Keratinocyte (primary cell): Measurements from ENCODE around the gene SETD1B. TPM values are rescaled to one million over a fixed set of nuclear protein-coding genes. Genes with fewer than 3 reads are reported as not detected.
A peak's percentile ranks its signal among the peaks of the same experiment; 100 is the strongest.

Experiments used
- DNase-seq: peaks from one replicate; pipeline ENCODE4 v3.0.0-alpha.2; 2011; ENCODE audit warnings: low read depth, missing footprints, low spot score
- FAIRE-seq: peaks from 2 replicates; lab custom pipeline; 2011; peaks lifted over from hg19 to GRCh38; lab: Jason Lieb, UNC
- H2AFZ ChIP-seq: 2 replicates; pipeline ENCODE4 v1.6.0; 2012; ENCODE audit warnings: low read length, control low read depth, inconsistent platforms; ENCODE audit not compliant: control insufficient read depth
- H3K27ac ChIP-seq: 2 replicates; pipeline ENCODE4 v1.5.1; 2011; ENCODE audit warnings: low read length; ENCODE audit not compliant: control insufficient read depth, insufficient read depth
- H3K27me3 ChIP-seq: 3 replicates; pipeline ENCODE4 v1.6.0; 2011; ENCODE audit warnings: low read length; ENCODE audit not compliant: control insufficient read depth, insufficient read depth; ENCODE audit errors: extremely low read depth
- H3K36me3 ChIP-seq, 2 experiments: 2 replicates in 1 of 2; 3 replicates in 1 of 2; pipeline ENCODE4 v1.5.1; 2011; ENCODE audit warnings: low read length in 2 of 2, mild to moderate bottlenecking in 1 of 2; ENCODE audit not compliant: control insufficient read depth in 2 of 2, insufficient read depth in 2 of 2; ENCODE audit errors: extremely low read depth in 1 of 2
- H3K4me1 ChIP-seq: 3 replicates; pipeline ENCODE4 v1.5.1; 2011; ENCODE audit warnings: low read length; ENCODE audit not compliant: control insufficient read depth, insufficient read depth; ENCODE audit errors: extremely low read depth
- H3K4me2 ChIP-seq: 3 replicates; pipeline ENCODE4 v1.6.0; 2011; ENCODE audit warnings: low read depth, low read length; ENCODE audit not compliant: control insufficient read depth, insufficient read depth; ENCODE audit errors: extremely low read depth
- H3K4me3 ChIP-seq, 3 experiments: fragments of 200-600 bp in 1 of 3; sonication (generic) in 1 of 3; 2 replicates in 2 of 3; 3 replicates in 1 of 3; pipeline ENCODE4 v1.5.1; 2011 to 2016; ENCODE audit warnings: low read length in 3 of 3, mild to moderate bottlenecking in 3 of 3, control low read depth in 2 of 3, inconsistent platforms in 1 of 3, low read depth in 1 of 3, mixed read lengths in 1 of 3, mixed run types in 1 of 3, moderate library complexity in 1 of 3; ENCODE audit not compliant: control insufficient read depth in 2 of 3, insufficient read depth in 2 of 3; ENCODE audit errors: extremely low read depth in 1 of 3
- H3K79me2 ChIP-seq: 2 replicates; pipeline ENCODE4 v1.6.0; 2012; ENCODE audit warnings: low read length; ENCODE audit not compliant: control insufficient read depth, insufficient read depth
- H3K9ac ChIP-seq: 3 replicates; pipeline ENCODE4 v1.6.0; 2011; ENCODE audit warnings: low read length; ENCODE audit not compliant: control insufficient read depth, insufficient read depth; ENCODE audit errors: extremely low read depth
- H3K9me1 ChIP-seq: 3 replicates; pipeline ENCODE4 v1.6.0; 2011; ENCODE audit warnings: low read length; ENCODE audit not compliant: control insufficient read depth, insufficient read depth; ENCODE audit errors: extremely low read depth
- H3K9me3 ChIP-seq: 2 replicates; pipeline ENCODE4 v1.5.1; 2012; ENCODE audit warnings: low read depth, low read length; ENCODE audit not compliant: control insufficient read depth
- H4K20me1 ChIP-seq: 3 replicates; pipeline ENCODE4 v1.6.0; 2011; ENCODE audit warnings: low read length; ENCODE audit not compliant: control insufficient read depth, insufficient read depth; ENCODE audit errors: extremely low read depth
- EZH2 ChIP-seq: IDR thresholded peaks from one replicate; pipeline ENCODE4 v1.6.1; 2012; ENCODE audit warnings: inconsistent platforms, mild to moderate bottlenecking, low read length, moderate library complexity
- dilution Hi-C: fragments of 300-500 bp; cut with MboI; formaldehyde crosslinking; loops from one replicate; pipeline ENCODE4 v1.7.0; 2020; ENCODE audit warnings: low sequenced_read_pairs; ENCODE audit not compliant: extremely low pct_ligation_motif_present
- polyA plus RNA-seq, 5 experiments: library from polyadenylated mRNA; depleted of rRNA in 3 of 5; stranded (reverse) in 3 of 5; stranded (forward) in 1 of 5; unstranded in 1 of 5; fragments of >200 nt; gene quantifications; 1 replicate in 1 of 5; 2 replicates in 3 of 5; 3 replicates in 1 of 5; pipeline versions ENCODE4 v1.2.1 to v1.2.3, GENCODE V29; 2011 to 2012; ENCODE audit warnings: missing spikeins in 2 of 5, low read depth in 1 of 5, low replicate concordance in 1 of 5
- TF ChIP-seq, protein P1 (sequence below), 3 experiments: IDR thresholded peaks in 1 of 3; conservative IDR thresholded peaks in 1 of 3; optimal IDR thresholded peaks in 1 of 3; 2 replicates in 2 of 3; 3 replicates in 1 of 3; pipeline versions ENCODE3 to v1.5.1; 2011; ENCODE audit warnings: low read length in 3 of 3, mild to moderate bottlenecking in 3 of 3, moderate library complexity in 2 of 3, control low read depth in 1 of 3, inconsistent platforms in 1 of 3; ENCODE audit not compliant: insufficient read depth in 2 of 3; ENCODE audit errors: extremely low read depth in 1 of 3

SETD1B gene
- polyA plus RNA-seq, 1 donor (not counting 4 experiments of a cell fraction or from before 2014, with no cell fraction given), result 0.72 TPM

DNA sequence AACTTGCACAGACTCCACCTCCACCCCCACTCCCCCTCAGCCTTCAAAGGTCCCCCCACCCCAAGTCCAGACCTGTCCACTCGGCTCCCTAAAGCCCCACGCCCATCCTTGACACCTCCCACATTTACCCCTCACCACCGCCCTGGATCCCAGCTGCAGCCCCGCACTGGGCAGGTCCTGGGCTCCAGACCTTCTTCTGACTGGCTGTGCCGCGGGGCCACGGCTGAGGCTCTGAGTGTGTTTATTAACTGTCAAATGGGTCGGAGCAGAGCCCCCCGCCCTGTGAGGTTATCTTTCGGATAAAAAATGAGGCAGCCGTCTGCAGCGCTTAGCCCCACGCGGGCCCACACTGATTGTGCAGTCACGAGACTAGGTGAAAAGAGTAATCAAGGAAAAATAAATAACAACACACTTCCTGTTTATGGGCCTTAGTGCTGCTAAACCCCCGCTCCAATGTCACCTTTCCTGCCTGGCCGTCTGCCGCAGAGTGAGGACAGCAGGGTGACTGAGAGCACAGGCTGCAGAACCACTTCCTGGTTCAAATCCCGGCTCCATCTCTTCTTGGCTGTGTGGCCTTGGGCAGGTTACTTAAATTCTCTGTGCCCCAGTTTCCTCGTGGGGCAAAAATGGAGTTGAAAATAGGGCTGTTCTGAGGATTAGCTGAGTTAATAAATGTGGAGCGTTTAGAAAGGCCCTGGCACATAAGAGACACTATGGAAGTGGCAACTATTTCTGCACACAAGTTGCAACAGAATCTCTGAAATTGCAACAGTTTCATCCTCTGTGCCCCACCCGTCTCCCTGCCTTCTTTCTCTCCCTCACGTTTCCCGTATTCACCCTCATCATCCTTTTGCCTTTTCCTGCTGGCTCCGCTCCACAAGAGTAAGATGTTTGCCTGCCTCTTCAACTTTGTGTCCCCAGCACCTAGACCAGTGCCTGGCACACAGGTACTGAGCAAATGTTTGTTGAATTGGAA is 9.4 kb downstream of the SETD1B start:
- peak overlapping the region; percentile 22 for H3K9ac ChIP-seq
- dilution Hi-C loops, result no loop called here

DNA sequence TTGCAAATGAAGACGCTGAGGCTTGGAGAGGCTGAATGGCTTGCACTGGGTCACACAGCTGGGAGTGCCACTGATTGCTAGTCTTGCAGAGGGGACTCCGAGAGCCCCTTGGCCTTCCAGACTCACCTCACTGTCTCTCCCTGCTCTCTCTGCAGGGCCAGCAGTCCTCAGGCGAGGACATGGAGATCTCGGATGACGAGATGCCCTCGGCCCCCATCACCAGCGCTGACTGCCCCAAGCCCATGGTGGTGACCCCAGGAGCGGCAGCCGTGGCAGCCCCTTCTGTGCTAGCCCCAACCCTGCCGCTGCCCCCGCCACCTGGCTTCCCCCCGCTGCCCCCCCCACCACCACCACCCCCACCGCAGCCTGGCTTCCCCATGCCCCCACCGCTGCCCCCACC is 10.1 kb downstream of the SETD1B start:
- TF ChIP-seq, protein P1, sequence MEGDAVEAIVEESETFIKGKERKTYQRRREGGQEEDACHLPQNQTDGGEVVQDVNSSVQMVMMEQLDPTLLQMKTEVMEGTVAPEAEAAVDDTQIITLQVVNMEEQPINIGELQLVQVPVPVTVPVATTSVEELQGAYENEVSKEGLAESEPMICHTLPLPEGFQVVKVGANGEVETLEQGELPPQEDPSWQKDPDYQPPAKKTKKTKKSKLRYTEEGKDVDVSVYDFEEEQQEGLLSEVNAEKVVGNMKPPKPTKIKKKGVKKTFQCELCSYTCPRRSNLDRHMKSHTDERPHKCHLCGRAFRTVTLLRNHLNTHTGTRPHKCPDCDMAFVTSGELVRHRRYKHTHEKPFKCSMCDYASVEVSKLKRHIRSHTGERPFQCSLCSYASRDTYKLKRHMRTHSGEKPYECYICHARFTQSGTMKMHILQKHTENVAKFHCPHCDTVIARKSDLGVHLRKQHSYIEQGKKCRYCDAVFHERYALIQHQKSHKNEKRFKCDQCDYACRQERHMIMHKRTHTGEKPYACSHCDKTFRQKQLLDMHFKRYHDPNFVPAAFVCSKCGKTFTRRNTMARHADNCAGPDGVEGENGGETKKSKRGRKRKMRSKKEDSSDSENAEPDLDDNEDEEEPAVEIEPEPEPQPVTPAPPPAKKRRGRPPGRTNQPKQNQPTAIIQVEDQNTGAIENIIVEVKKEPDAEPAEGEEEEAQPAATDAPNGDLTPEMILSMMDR (optimal IDR thresholded peaks at IDR 0.05 in 1 of 3, IDR thresholded peaks at IDR 0.05 in 1 of 3, conservative IDR thresholded peaks at IDR 0.05 in 1 of 3; ENCODE audit: extremely low read depth in 1 of 3, insufficient read depth in 2 of 3, low read length in 3 of 3), result no peak
- no peak for TF ChIP-seq EZH2
- DNase-seq (no peak), FAIRE-seq (no peak)
- no peak overlapping the region for H3K4me3 ChIP-seq
- peaks cover 48 to 50% of the 10 kb centered on the region in 2 experiments for H3K36me3 ChIP-seq
- peaks cover 51% of the 10 kb centered on the region for H3K79me2 ChIP-seq
- H3K9me1 ChIP-seq, result no peaks in the 10 kb centered on the region
- H3K4me1 ChIP-seq, result peaks cover 27% of the 10 kb centered on the region
- H3K9me3 ChIP-seq, result no peaks in the 10 kb centered on the region
- no peak overlapping the region for H3K9ac ChIP-seq
- no peaks in the 10 kb centered on the region for H3K27me3 ChIP-seq
- no peak overlapping the region for H2AFZ ChIP-seq
- dilution Hi-C loops, result no loop called here
- H4K20me1 ChIP-seq, result peaks cover 17% of the 10 kb centered on the region
- H3K27ac ChIP-seq, result peak overlapping the region; percentile 2
- no peak overlapping the region for H3K4me2 ChIP-seq

More for the DNA sequence above, 9.4 kb downstream of the SETD1B start:
- peaks cover 52 to 55% of the 10 kb centered on the region in 2 experiments for H3K36me3 ChIP-seq
- H3K4me3 ChIP-seq, result peak overlapping the region; percentile 51 to 82 (median 79)
- H3K9me3 ChIP-seq, result no peaks in the 10 kb centered on the region
- peak overlapping the region; percentile 90 for H3K4me2 ChIP-seq
- peaks cover 54% of the 10 kb centered on the region for H3K79me2 ChIP-seq
- no peak for TF ChIP-seq EZH2
- TF ChIP-seq, protein P1 (optimal IDR thresholded peaks at IDR 0.05 in 1 of 3, IDR thresholded peaks at IDR 0.05 in 1 of 3, conservative IDR thresholded peaks at IDR 0.05 in 1 of 3; ENCODE audit: extremely low read depth in 1 of 3, insufficient read depth in 2 of 3, low read length in 3 of 3), result no peak
- H4K20me1 ChIP-seq, result peaks cover 17% of the 10 kb centered on the region
- no peak overlapping the region for H2AFZ ChIP-seq
- H3K27me3 ChIP-seq, result no peaks in the 10 kb centered on the region
- DNase-seq (no peak), FAIRE-seq (no peak)
- H3K27ac ChIP-seq, result peak overlapping the region; percentile 4
- peaks cover 27% of the 10 kb centered on the region for H3K4me1 ChIP-seq
- H3K9me1 ChIP-seq, result no peaks in the 10 kb centered on the region
